GM23338 (cell line): ENCODE results near the gene IGSF9B. TPM values are rescaled to one million over a fixed set of nuclear protein-coding genes. Genes with fewer than 3 reads are reported as not detected.

Experiments used
- ATAC-seq: fragments of 200-7000 bp; cut with Tn5 transposase; 3 replicates; pipeline ENCODE4 v1.9.1; 2020
- DNase-seq: peaks from one replicate; pipeline ENCODE4 v3.0.0-alpha.2; 2015; ENCODE audit warnings: low spot score
- H2AFZ ChIP-seq: fragments of 200-600 bp; sonication (generic); 2 replicates; pipeline ENCODE4 v1.8.0; 2016; ENCODE audit warnings: antibody characterized with exemption, mild to moderate bottlenecking, moderate library complexity
- H3F3A ChIP-seq: fragments of 200-600 bp; sonication (generic); replicated peaks from 2 replicates; pipeline ENCODE4 v1.8.0; 2017; ENCODE audit warnings: antibody characterized with exemption, mixed run types, low read depth
- H3K27ac ChIP-seq: fragments of 200-600 bp; sonication (generic); 2 replicates; pipeline ENCODE4 v1.6.1; 2016; ENCODE audit warnings: low read depth
- H3K27me3 ChIP-seq: fragments of 200-600 bp; sonication (generic); 2 replicates; pipeline ENCODE4 v1.8.0; 2016; ENCODE audit warnings: mild to moderate bottlenecking, mixed run types, moderate library complexity; ENCODE audit not compliant: insufficient read depth
- H3K36me3 ChIP-seq: fragments of 200-600 bp; sonication (generic); 2 replicates; pipeline ENCODE4 v1.8.0; 2016; ENCODE audit warnings: mild to moderate bottlenecking; ENCODE audit not compliant: insufficient read depth
- H3K4me1 ChIP-seq: fragments of 200-600 bp; sonication (generic); 2 replicates; pipeline ENCODE4 v1.8.0; 2016; ENCODE audit warnings: mild to moderate bottlenecking, moderate library complexity; ENCODE audit not compliant: insufficient read depth
- H3K4me2 ChIP-seq: fragments of 200-600 bp; sonication (generic); 2 replicates; pipeline ENCODE4 v1.7.1; 2017; ENCODE audit warnings: mixed run types
- H3K4me3 ChIP-seq: fragments of 200-600 bp; sonication (generic); 2 replicates; pipeline ENCODE4 v1.6.1; 2016; ENCODE audit warnings: mixed run types
- H3K79me2 ChIP-seq: fragments of 200-600 bp; sonication (generic); replicated peaks from 2 replicates; pipeline ENCODE4 v1.8.0; 2017; ENCODE audit warnings: mild to moderate bottlenecking; ENCODE audit not compliant: insufficient read depth
- H3K9me2 ChIP-seq: fragments of 200-600 bp; sonication (generic); 2 replicates; pipeline ENCODE4 v1.8.0; 2017; ENCODE audit not compliant: insufficient read depth
- H4K20me1 ChIP-seq: fragments of 200-600 bp; sonication (generic); replicated peaks from 2 replicates; pipeline ENCODE4 v1.8.0; 2017; ENCODE audit warnings: mild to moderate bottlenecking; ENCODE audit not compliant: insufficient read depth
- H3K27ac Mint-ChIP-seq: 2 replicates; pipeline ENCODE4 v1.8.0; 2020; ENCODE audit warnings: inconsistent platforms, mild to moderate bottlenecking, moderate library complexity, mixed read lengths
- H3K27me3 Mint-ChIP-seq: 3 replicates; pipeline ENCODE4 v1.8.0; 2022; ENCODE audit warnings: low read depth, mild to moderate bottlenecking, moderate library complexity, mixed read lengths, inconsistent platforms; ENCODE audit not compliant: insufficient read depth, poor library complexity
- H3K36me3 Mint-ChIP-seq: 3 replicates; pipeline ENCODE4 v1.8.0; 2021; ENCODE audit warnings: low read depth, mild to moderate bottlenecking, inconsistent platforms, moderate library complexity, mixed read lengths
- H3K4me1 Mint-ChIP-seq: 3 replicates; pipeline ENCODE4 v1.8.0; 2020; ENCODE audit warnings: mild to moderate bottlenecking, inconsistent platforms, mixed read lengths
- H3K4me3 Mint-ChIP-seq: 3 replicates; pipeline ENCODE4 v1.8.0; 2021; ENCODE audit warnings: moderate library complexity, mild to moderate bottlenecking, inconsistent platforms, mixed read lengths
- H3K9me3 Mint-ChIP-seq: 3 replicates; pipeline ENCODE4 v1.8.0; 2020; ENCODE audit warnings: moderate library complexity, mild to moderate bottlenecking, inconsistent platforms, mixed read lengths
- CTCF ChIP-seq, 2 experiments: fragments of 200-600 bp in 1 of 2; sonication (generic) in 1 of 2; conservative IDR thresholded peaks; 2 replicates each; pipeline versions ENCODE4 v1.5.1 to v1.6.1; 2016 to 2017; ENCODE audit warnings: antibody characterized with exemption in 2 of 2, low read depth in 2 of 2, mild to moderate bottlenecking in 2 of 2, moderate library complexity in 1 of 2
- NANOG ChIP-seq: IDR thresholded peaks from 2 replicates; pipeline ENCODE4 v1.6.1; 2016; ENCODE audit warnings: antibody characterized with exemption, borderline replicate concordance
- STAT1 ChIP-seq: IDR thresholded peaks from one replicate; pipeline ENCODE4 v1.6.1; 2016; ENCODE audit warnings: antibody characterized with exemption; ENCODE audit not compliant: unreplicated experiment
- polyA plus RNA-seq: library from polyadenylated mRNA; unstranded; fragments of >200 nt; fragmentation: Nextera tagmentation; extraction: Ambion mirVana; gene quantifications from 2 replicates; pipeline ENCODE4 v1.2.1, GENCODE V29; 2016
- total RNA-seq: library from RNA; depleted of rRNA; stranded (reverse); fragments of >200 nt; shearing (Covaris generic); gene quantifications from 2 replicates; pipeline ENCODE4 v1.2.3, GENCODE V29; 2014
- TF ChIP-seq, protein P1 (sequence below): IDR thresholded peaks from one replicate; pipeline ENCODE4 v1.6.1; 2018; ENCODE audit warnings: antibody characterized with exemption; ENCODE audit not compliant: unreplicated experiment
- TF ChIP-seq, protein P2 (sequence below): fragments of 250-450 bp; sonication (Bioruptor Pico); IDR thresholded peaks from 2 replicates; pipeline ENCODE4 v1.5.0; 2020; ENCODE audit warnings: mild to moderate bottlenecking, moderate library complexity
- TF ChIP-seq, protein P3 (sequence below): IDR thresholded peaks from 2 replicates; pipeline ENCODE4 v1.6.1; 2016; ENCODE audit warnings: antibody characterized with exemption

IGSF9B gene
- total and polyA plus RNA-seq, 2 experiments from 2014 or later, result 8.7 to 51.2 TPM

- no peak overlapping the region for H3K27ac Mint-ChIP-seq
- no peaks in the 10 kb centered on the region for H3K27me3 ChIP-seq
- peaks cover 71% of the 10 kb centered on the region for H3K79me2 ChIP-seq
- no peaks in the 10 kb centered on the region; the same call in 2 of the 3 replicates for H3K9me3 Mint-ChIP-seq
- peaks cover 57% of the 10 kb centered on the region for H3K4me1 ChIP-seq
- peaks cover 19% of the 10 kb centered on the region for H3K27me3 Mint-ChIP-seq
- no peak for TF ChIP-seq NANOG
- TF ChIP-seq, protein P1, sequence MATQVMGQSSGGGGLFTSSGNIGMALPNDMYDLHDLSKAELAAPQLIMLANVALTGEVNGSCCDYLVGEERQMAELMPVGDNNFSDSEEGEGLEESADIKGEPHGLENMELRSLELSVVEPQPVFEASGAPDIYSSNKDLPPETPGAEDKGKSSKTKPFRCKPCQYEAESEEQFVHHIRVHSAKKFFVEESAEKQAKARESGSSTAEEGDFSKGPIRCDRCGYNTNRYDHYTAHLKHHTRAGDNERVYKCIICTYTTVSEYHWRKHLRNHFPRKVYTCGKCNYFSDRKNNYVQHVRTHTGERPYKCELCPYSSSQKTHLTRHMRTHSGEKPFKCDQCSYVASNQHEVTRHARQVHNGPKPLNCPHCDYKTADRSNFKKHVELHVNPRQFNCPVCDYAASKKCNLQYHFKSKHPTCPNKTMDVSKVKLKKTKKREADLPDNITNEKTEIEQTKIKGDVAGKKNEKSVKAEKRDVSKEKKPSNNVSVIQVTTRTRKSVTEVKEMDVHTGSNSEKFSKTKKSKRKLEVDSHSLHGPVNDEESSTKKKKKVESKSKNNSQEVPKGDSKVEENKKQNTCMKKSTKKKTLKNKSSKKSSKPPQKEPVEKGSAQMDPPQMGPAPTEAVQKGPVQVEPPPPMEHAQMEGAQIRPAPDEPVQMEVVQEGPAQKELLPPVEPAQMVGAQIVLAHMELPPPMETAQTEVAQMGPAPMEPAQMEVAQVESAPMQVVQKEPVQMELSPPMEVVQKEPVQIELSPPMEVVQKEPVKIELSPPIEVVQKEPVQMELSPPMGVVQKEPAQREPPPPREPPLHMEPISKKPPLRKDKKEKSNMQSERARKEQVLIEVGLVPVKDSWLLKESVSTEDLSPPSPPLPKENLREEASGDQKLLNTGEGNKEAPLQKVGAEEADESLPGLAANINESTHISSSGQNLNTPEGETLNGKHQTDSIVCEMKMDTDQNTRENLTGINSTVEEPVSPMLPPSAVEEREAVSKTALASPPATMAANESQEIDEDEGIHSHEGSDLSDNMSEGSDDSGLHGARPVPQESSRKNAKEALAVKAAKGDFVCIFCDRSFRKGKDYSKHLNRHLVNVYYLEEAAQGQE, result peak; percentile 89
- TF ChIP-seq, protein P2, sequence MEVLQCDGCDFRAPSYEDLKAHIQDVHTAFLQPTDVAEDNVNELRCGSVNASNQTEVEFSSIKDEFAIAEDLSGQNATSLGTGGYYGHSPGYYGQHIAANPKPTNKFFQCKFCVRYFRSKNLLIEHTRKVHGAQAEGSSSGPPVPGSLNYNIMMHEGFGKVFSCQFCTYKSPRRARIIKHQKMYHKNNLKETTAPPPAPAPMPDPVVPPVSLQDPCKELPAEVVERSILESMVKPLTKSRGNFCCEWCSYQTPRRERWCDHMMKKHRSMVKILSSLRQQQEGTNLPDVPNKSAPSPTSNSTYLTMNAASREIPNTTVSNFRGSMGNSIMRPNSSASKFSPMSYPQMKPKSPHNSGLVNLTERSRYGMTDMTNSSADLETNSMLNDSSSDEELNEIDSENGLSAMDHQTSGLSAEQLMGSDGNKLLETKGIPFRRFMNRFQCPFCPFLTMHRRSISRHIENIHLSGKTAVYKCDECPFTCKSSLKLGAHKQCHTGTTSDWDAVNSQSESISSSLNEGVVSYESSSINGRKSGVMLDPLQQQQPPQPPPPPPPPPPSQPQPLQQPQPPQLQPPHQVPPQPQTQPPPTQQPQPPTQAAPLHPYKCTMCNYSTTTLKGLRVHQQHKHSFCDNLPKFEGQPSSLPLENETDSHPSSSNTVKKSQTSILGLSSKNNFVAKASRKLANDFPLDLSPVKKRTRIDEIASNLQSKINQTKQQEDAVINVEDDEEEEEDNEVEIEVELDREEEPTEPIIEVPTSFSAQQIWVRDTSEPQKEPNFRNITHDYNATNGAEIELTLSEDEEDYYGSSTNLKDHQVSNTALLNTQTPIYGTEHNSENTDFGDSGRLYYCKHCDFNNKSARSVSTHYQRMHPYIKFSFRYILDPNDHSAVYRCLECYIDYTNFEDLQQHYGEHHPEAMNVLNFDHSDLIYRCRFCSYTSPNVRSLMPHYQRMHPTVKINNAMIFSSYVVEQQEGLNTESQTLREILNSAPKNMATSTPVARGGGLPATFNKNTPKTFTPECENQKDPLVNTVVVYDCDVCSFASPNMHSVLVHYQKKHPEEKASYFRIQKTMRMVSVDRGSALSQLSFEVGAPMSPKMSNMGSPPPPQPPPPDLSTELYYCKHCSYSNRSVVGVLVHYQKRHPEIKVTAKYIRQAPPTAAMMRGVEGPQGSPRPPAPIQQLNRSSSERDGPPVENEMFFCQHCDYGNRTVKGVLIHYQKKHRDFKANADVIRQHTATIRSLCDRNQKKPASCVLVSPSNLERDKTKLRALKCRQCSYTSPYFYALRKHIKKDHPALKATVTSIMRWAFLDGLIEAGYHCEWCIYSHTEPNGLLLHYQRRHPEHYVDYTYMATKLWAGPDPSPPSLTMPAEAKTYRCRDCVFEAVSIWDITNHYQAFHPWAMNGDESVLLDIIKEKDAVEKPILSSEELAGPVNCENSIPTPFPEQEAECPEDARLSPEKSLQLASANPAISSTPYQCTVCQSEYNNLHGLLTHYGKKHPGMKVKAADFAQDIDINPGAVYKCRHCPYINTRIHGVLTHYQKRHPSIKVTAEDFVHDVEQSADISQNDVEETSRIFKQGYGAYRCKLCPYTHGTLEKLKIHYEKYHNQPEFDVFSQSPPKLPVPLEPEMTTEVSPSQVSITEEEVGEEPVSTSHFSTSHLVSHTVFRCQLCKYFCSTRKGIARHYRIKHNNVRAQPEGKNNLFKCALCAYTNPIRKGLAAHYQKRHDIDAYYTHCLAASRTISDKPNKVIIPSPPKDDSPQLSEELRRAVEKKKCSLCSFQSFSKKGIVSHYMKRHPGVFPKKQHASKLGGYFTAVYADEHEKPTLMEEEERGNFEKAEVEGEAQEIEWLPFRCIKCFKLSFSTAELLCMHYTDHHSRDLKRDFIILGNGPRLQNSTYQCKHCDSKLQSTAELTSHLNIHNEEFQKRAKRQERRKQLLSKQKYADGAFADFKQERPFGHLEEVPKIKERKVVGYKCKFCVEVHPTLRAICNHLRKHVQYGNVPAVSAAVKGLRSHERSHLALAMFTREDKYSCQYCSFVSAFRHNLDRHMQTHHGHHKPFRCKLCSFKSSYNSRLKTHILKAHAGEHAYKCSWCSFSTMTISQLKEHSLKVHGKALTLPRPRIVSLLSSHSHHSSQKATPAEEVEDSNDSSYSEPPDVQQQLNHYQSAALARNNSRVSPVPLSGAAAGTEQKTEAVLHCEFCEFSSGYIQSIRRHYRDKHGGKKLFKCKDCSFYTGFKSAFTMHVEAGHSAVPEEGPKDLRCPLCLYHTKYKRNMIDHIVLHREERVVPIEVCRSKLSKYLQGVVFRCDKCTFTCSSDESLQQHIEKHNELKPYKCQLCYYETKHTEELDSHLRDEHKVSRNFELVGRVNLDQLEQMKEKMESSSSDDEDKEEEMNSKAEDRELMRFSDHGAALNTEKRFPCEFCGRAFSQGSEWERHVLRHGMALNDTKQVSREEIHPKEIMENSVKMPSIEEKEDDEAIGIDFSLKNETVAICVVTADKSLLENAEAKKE (CRISPR knock-in tag), result no peak
- TF ChIP-seq, protein P3, sequence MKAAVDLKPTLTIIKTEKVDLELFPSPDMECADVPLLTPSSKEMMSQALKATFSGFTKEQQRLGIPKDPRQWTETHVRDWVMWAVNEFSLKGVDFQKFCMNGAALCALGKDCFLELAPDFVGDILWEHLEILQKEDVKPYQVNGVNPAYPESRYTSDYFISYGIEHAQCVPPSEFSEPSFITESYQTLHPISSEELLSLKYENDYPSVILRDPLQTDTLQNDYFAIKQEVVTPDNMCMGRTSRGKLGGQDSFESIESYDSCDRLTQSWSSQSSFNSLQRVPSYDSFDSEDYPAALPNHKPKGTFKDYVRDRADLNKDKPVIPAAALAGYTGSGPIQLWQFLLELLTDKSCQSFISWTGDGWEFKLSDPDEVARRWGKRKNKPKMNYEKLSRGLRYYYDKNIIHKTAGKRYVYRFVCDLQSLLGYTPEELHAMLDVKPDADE, result no peak
- TF ChIP-seq STAT1, result no peak
- TF ChIP-seq CTCF (conservative IDR thresholded peaks at IDR 0.05; ENCODE audit: low read depth in 2 of 2), result peak; percentile 43 to 67
- ATAC-seq, result peak; percentile 75
- H3K4me1 Mint-ChIP-seq, result peaks cover 65% of the 10 kb centered on the region
- H3K9me2 ChIP-seq, result no peaks in the 10 kb centered on the region
- peak overlapping the region; percentile 38; the same call in 1 of the 2 replicates for H3K4me3 ChIP-seq
- peak overlapping the region; percentile 66; the same call in 1 of the 2 replicates for H3K27ac ChIP-seq
- DNase-seq, result peak; percentile 93
- no peak overlapping the region for H2AFZ ChIP-seq
- peak overlapping the region; percentile 75 for H3K4me2 ChIP-seq
- peak overlapping the region; percentile 6; the same call in 1 of the 3 replicates for H3K4me3 Mint-ChIP-seq
- no peaks in the 10 kb centered on the region; the same call in 1 of the 2 replicates for H3F3A ChIP-seq
- H4K20me1 ChIP-seq, result peaks cover 29% of the 10 kb centered on the region
- H3K36me3 ChIP-seq, result 0 out of 2 replicates have a peak, but pooled peaks cover 7% of the 10 kb centered on the region
- H3K36me3 Mint-ChIP-seq, result peaks cover 21% of the 10 kb centered on the region
Measured at GRCh38 chr11:133947321-133947756, 9.4 kb downstream of the IGSF9B start.
